ENCODE results near the gene OR8D2. TPM values are rescaled to one million over a fixed set of nuclear protein-coding genes. Genes with fewer than 3 reads are reported as not detected.
"Not testable (repeated sequence)": the region's sequence is repeated elsewhere in the genome, so short reads cannot be mapped to it uniquely, and the experiment has no call there.

Gene OR8D2
- total RNA-seq, 4 donors from 2014 or later, result not detected

DNA sequence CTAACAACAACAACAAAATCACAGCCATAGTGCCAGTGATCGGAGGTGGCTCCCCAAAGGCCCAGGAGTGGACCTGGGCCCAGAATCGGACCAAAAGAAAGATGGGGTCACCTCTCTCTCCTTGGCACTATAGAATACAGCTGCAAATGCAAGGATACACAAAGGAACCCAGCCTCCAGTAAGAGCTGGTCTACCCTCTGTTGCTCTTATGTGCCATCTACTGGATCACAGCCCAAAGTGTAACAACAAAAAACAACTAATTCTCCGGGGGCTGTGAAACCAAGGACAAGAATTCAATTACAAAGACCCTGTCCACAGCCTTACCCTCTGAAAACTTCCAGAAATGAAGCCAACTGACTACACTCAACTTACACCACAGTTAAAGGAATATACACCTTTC, 42.2 kb downstream of the OR8D2 start:
- intact Hi-C loops (cut with DNase I; ENCODE audit: low total_unique reads), result no loop called here
- WGBS, 2 donors, result 80 to 81% methylated on average over 3 of the region's 3 CpGs
- TF ChIP-seq POLR2A (IDR thresholded peaks at IDR 0.05), result no peak
- TF ChIP-seq, protein P1, sequence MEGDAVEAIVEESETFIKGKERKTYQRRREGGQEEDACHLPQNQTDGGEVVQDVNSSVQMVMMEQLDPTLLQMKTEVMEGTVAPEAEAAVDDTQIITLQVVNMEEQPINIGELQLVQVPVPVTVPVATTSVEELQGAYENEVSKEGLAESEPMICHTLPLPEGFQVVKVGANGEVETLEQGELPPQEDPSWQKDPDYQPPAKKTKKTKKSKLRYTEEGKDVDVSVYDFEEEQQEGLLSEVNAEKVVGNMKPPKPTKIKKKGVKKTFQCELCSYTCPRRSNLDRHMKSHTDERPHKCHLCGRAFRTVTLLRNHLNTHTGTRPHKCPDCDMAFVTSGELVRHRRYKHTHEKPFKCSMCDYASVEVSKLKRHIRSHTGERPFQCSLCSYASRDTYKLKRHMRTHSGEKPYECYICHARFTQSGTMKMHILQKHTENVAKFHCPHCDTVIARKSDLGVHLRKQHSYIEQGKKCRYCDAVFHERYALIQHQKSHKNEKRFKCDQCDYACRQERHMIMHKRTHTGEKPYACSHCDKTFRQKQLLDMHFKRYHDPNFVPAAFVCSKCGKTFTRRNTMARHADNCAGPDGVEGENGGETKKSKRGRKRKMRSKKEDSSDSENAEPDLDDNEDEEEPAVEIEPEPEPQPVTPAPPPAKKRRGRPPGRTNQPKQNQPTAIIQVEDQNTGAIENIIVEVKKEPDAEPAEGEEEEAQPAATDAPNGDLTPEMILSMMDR (IDR thresholded peaks at IDR 0.05), result no peak
- no peak for DNase-seq (ENCODE audit: low spot score in 2 of 2)
- H3K4me3 ChIP-seq (ENCODE audit: low read depth, poor library complexity, severe bottlenecking), result no peak overlapping the region

DNA sequence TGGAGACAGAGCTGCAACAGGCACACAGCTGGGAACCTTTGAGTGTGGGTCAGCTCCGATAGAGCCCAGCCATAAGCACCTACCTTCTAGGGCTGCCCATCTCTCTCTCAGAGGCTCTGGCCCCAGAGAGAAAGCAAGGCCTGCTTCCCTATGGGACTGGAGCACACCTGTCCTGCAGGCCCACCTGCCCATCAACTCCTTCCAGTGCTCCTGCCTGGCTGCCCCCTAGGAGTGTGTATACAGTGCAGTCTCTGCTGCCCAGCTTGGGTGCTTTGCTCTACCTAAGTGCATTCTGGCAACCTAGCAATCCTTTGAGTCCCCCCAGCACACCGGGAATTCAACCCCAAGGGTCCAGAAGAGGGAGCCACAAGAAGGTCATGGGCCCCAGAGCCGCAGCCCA, 42.8 kb downstream of the OR8D2 start:
- intact Hi-C loops (cut with DNase I; ENCODE audit: low total_unique reads), result no loop called here
- 90 to 92% methylated on average over 3 of the region's 3 CpGs for WGBS, 2 donors
- H3K4me3 ChIP-seq (ENCODE audit: low read depth, poor library complexity, severe bottlenecking), result no peak overlapping the region
- DNase-seq (ENCODE audit: low spot score in 2 of 2), result no peak
- TF ChIP-seq POLR2A (IDR thresholded peaks at IDR 0.05), result no peak
- TF ChIP-seq, protein P1 (IDR thresholded peaks at IDR 0.05), result no peak

DNA sequence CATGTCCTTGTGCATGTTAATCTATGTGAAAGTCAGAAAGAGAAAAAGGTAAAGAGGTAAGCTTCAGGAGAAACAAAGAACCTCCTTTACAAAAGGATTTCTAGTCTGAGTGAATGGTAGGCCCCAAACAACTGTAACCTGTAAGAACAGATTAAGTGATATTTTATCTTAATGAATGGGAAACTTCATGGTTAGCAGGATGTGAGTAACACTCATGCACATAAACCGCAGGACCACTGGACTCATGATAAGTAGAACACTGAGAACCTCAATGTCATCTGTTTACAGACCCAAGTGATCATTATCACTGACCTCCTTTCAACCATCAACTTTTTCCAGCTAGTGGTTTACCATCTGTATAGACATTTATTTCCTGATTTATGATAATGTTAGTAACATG, 43.9 kb downstream of the OR8D2 start:
- DNase-seq (ENCODE audit: low spot score in 2 of 2), result no peak
- WGBS, 2 donors, result 71 to 74% methylated on average over 1 of the region's 1 CpG
- intact Hi-C loops (cut with DNase I; ENCODE audit: low total_unique reads), result no loop called here
- TF ChIP-seq, protein P1 (IDR thresholded peaks at IDR 0.05), result no peak
- no peak for TF ChIP-seq POLR2A (IDR thresholded peaks at IDR 0.05)
- H3K4me3 ChIP-seq (ENCODE audit: low read depth, poor library complexity, severe bottlenecking), result no peak overlapping the region

DNA sequence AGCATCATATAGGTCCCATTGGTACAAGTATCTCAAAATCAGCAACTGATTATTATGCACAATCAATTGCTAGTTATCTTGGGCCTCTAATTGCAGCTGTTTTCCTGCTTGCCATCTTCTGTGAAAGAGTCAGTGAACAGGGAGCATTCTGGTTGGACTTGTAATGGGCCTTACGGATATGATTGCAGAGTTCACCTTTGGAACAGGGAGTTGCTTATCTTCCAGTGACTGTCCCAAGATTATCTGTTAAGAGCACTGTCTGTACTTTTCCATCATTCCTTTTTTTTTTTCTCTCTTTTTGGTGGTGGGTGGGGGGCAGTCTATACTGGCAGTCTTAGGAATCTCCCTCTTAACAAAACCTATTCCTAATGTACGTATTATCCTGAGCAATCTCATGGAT, 46.0 kb downstream of the OR8D2 start:
- no peak overlapping the region for H3K4me3 ChIP-seq (ENCODE audit: low read depth, poor library complexity, severe bottlenecking)
- intact Hi-C loops (cut with DNase I; ENCODE audit: low total_unique reads), result no loop called here
- TF ChIP-seq, protein P1 (IDR thresholded peaks at IDR 0.05), result no peak
- no peak for TF ChIP-seq POLR2A (IDR thresholded peaks at IDR 0.05)
- 87 to 94% methylated on average over 2 of the region's 2 CpGs for WGBS, 2 donors
- no peak for DNase-seq (ENCODE audit: low spot score in 2 of 2)

DNA sequence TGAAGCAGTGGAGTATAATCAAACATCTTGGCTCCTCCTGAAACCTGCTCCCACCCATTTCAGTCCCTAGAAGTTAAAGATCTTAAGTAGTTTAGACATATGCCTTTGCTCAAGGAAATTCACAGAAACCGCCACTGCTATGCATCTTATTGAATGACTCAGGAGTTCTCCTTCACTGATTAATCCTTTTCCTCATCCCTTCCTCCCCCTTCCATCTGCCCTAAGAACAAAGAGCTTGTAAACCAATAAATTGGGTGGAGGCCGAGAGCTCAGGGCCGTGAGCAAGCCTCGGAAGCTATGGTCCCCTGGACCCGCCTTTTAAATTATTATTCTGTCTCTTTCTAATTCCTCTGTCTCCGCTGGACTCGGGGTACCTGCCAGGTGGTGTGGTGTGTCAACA, 49.1 kb downstream of the OR8D2 start:
- DNase-seq (ENCODE audit: low spot score in 2 of 2); H3K4me3 ChIP-seq (ENCODE audit: low read depth, poor library complexity, severe bottlenecking); intact Hi-C loops (cut with DNase I; ENCODE audit: low total_unique reads): not testable (repeated sequence)
- 50 to 51% methylated on average over 7 of the region's 7 CpGs for WGBS, 2 donors

Other genes starting within 250 kb of the OR8D2 start
- 10 to 100 TPM; 16.4 to 27.4 (median 24.0) TPM for gene VWA5A, start 204.7 kb downstream of the OR8D2 start, total RNA-seq
- not detected for gene OR10D3, start 136.9 kb downstream of the OR8D2 start, total RNA-seq
- not detected for gene OR8G1, start 79.1 kb downstream of the OR8D2 start, total RNA-seq
- not detected for gene OR8G5, start 63.8 kb downstream of the OR8D2 start, total RNA-seq
- gene OR8D1, start 6.2 kb downstream of the OR8D2 start, total RNA-seq, result not detected
- gene OR8B2, start 64.3 kb upstream of the OR8D2 start, total RNA-seq, result not detected
- gene OR8B3, start 78.8 kb upstream of the OR8D2 start, total RNA-seq, result not detected
- not detected for gene OR8B4, start 104.7 kb upstream of the OR8D2 start, total RNA-seq
- gene OR8B8, start 125.5 kb upstream of the OR8D2 start, total RNA-seq, result not detected
- not detected for gene OR8B12, start 223.5 kb upstream of the OR8D2 start, total RNA-seq
- not detected for gene OR8A1, start 249.8 kb upstream of the OR8D2 start, total RNA-seq

Data from lower leg skin (tissue), 4 donors.